ENCODE results near the gene CALHM2. TPM values are rescaled to one million over a fixed set of nuclear protein-coding genes. Genes with fewer than 3 reads are reported as not detected.
A peak's percentile ranks its signal among the peaks of the same experiment; 100 is the strongest.

The CALHM2 gene
- total and polyA plus RNA-seq, 2 donors (not counting 1 experiment from before 2014, with no cell fraction given): 35.8 to 37.2 TPM

GRCh38 chr10:103495321-103495720 is 43.2 kb upstream of the CALHM2 start:
- no peaks in the 10 kb centered on the region for H3K36me3 ChIP-seq (ENCODE audit: control insufficient read depth, insufficient read depth, low read length)
- H2AFZ ChIP-seq (ENCODE audit: low read length): no peak overlapping the region
- no peak overlapping the region for H3K27ac ChIP-seq (ENCODE audit: insufficient read depth, low read length)
- H3K9ac ChIP-seq (ENCODE audit: insufficient read depth, low read length): no peak overlapping the region
- no peaks in the 10 kb centered on the region for H3K9me3 ChIP-seq (ENCODE audit: control insufficient read depth, insufficient read depth, low read depth, low read length)
- TF ChIP-seq CTCF (conservative IDR thresholded peaks at IDR 0.05 in 1 of 2, IDR thresholded peaks at IDR 0.05 in 1 of 2; ENCODE audit: low read depth in 1 of 2, low read length in 2 of 2) (no peak), EZH2 (IDR thresholded peaks at IDR 0.05; ENCODE audit: low read length, missing control alignments) (no peak)
- no peaks in the 10 kb centered on the region for H4K20me1 ChIP-seq (ENCODE audit: control insufficient read depth, extremely low read depth, insufficient read depth, low read length)
- H3K4me1 ChIP-seq (ENCODE audit: control insufficient read depth, extremely low read depth, insufficient read depth, low read length): peaks cover 18% of the 10 kb centered on the region
- H3K4me3 ChIP-seq (replicated peaks in 1 of 4; ENCODE audit: control extremely low read depth in 1 of 4, insufficient read depth in 1 of 4, low read depth in 3 of 4, low read length in 4 of 4): no peak overlapping the region
- no peak overlapping the region for H3K4me2 ChIP-seq (ENCODE audit: extremely low read depth, insufficient read depth, low read length)
- H3K27me3 ChIP-seq (ENCODE audit: control insufficient read depth, insufficient read depth, low read length): peaks cover 50% of the 10 kb centered on the region
- DNase-seq (ENCODE audit: low read depth in 2 of 2): no peak
- no peaks in the 10 kb centered on the region for H3K79me2 ChIP-seq (ENCODE audit: control insufficient read depth, insufficient read depth, low read length)

GRCh38 chr10:103493916-103494877 is 42.0 kb upstream of the CALHM2 start:
- Histone ChIP-seq H4K20me1 (ENCODE audit: control insufficient read depth, extremely low read depth, insufficient read depth, low read length) (no peaks in the 10 kb centered on the region), H3K9me3 (ENCODE audit: control insufficient read depth, insufficient read depth, low read depth, low read length) (no peaks in the 10 kb centered on the region), H3K36me3 (ENCODE audit: control insufficient read depth, insufficient read depth, low read length) (no peaks in the 10 kb centered on the region), H3K4me1 (ENCODE audit: control insufficient read depth, extremely low read depth, insufficient read depth, low read length) (peaks cover 18% of the 10 kb centered on the region), H3K27ac (ENCODE audit: insufficient read depth, low read length) (no peak overlapping the region), H3K79me2 (ENCODE audit: control insufficient read depth, insufficient read depth, low read length) (no peaks in the 10 kb centered on the region), H3K27me3 (ENCODE audit: control insufficient read depth, insufficient read depth, low read length) (peaks cover 44% of the 10 kb centered on the region), H2AFZ (ENCODE audit: low read length) (no peak overlapping the region), H3K4me2 (ENCODE audit: extremely low read depth, insufficient read depth, low read length) (peak overlapping the region; percentile 76), H3K4me3 (replicated peaks in 1 of 4; ENCODE audit: control extremely low read depth in 1 of 4, insufficient read depth in 1 of 4, low read depth in 3 of 4, low read length in 4 of 4) (peak overlapping the region in 3 of 4 experiments; percentile 10 to 47 (median 26)), H3K9ac (ENCODE audit: insufficient read depth, low read length) (peak overlapping the region; percentile 13)
- no peak for DNase-seq (ENCODE audit: low read depth in 2 of 2)
- TF ChIP-seq EZH2 (IDR thresholded peaks at IDR 0.05; ENCODE audit: low read length, missing control alignments) (peak; percentile 90), CTCF (conservative IDR thresholded peaks at IDR 0.05 in 1 of 2, IDR thresholded peaks at IDR 0.05 in 1 of 2; ENCODE audit: low read depth in 1 of 2, low read length in 2 of 2) (no peak)

- no peak for DNase-seq (ENCODE audit: low read depth in 2 of 2)
- H3K79me2 ChIP-seq (ENCODE audit: control insufficient read depth, insufficient read depth, low read length): no peaks in the 10 kb centered on the region
- H3K36me3 ChIP-seq (ENCODE audit: control insufficient read depth, insufficient read depth, low read length): no peaks in the 10 kb centered on the region
- peaks cover 18% of the 10 kb centered on the region for H3K4me1 ChIP-seq (ENCODE audit: control insufficient read depth, extremely low read depth, insufficient read depth, low read length)
- peak within 1 kb of the TSS in 3 of 4 experiments; percentile 10 to 47 (median 26) for H3K4me3 ChIP-seq (replicated peaks in 1 of 4; ENCODE audit: control extremely low read depth in 1 of 4, insufficient read depth in 1 of 4, low read depth in 3 of 4, low read length in 4 of 4)
- H2AFZ ChIP-seq (ENCODE audit: low read length): no peak within 1 kb of the TSS
- no peaks in the 10 kb centered on the region for H3K9me3 ChIP-seq (ENCODE audit: control insufficient read depth, insufficient read depth, low read depth, low read length)
- H3K9ac ChIP-seq (ENCODE audit: insufficient read depth, low read length): peak within 1 kb of the TSS; percentile 13
- no peaks in the 10 kb centered on the region for H4K20me1 ChIP-seq (ENCODE audit: control insufficient read depth, extremely low read depth, insufficient read depth, low read length)
- peak within 1 kb of the TSS; percentile 76 for H3K4me2 ChIP-seq (ENCODE audit: extremely low read depth, insufficient read depth, low read length)
- peaks cover 38% of the 10 kb centered on the region for H3K27me3 ChIP-seq (ENCODE audit: control insufficient read depth, insufficient read depth, low read length)
- H3K27ac ChIP-seq (ENCODE audit: insufficient read depth, low read length): no peak within 1 kb of the TSS
- no peak for TF ChIP-seq CTCF (conservative IDR thresholded peaks at IDR 0.05 in 1 of 2, IDR thresholded peaks at IDR 0.05 in 1 of 2; ENCODE audit: low read depth in 1 of 2, low read length in 2 of 2)
- TF ChIP-seq EZH2 (IDR thresholded peaks at IDR 0.05; ENCODE audit: low read length, missing control alignments): no peak
Observed at GRCh38 chr10:103493362-103493915, 41.3 kb upstream of the CALHM2 start, which contains the start of gene NEURL1. Gene NEURL1 (plus strand): TSS chr10:103493705. CDS start chr10:103494388, 683 bp downstream.

All from fibroblast of lung (primary cell).